Lower leg skin (tissue), 3 donors: ENCODE measurements around the gene LRBA.

Experiments used
- POLR2A ChIP-seq, 2 donors: fragments of 450-650 bp; IDR thresholded peaks; one replicate each; pipeline ENCODE4 v1.6.1; 2016 to 2017; ENCODE audit warnings: antibody characterized with exemption in 2 of 2, mild to moderate bottlenecking in 1 of 2, moderate library complexity in 1 of 2
- TF ChIP-seq, protein P1 (sequence below), 3 donors: fragments of 450-650 bp; IDR thresholded peaks; one replicate each; pipeline ENCODE4 v1.5.1; 2016; ENCODE audit warnings: antibody characterized with exemption in 3 of 3, mild to moderate bottlenecking in 3 of 3, moderate library complexity in 2 of 3

DNA sequence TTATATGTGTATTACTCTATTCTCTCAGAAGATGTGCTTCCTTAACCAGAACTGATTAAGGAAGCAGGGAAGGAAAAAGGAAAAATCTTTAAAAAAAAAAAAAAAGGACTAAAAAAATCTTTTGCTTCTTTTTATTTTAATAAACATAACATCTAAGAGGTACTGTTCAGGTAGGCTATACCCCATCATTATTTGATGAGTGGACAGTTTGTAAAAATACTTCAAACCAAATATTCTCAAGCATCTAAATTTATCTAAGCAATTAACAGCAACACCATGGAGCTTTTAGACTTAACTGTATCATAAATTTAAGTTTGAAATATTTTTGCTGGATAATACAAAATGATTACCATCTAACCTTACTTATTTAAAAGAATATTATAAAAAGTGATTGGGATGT is 264.3 kb downstream of the LRBA start:
- TF ChIP-seq, protein P1, sequence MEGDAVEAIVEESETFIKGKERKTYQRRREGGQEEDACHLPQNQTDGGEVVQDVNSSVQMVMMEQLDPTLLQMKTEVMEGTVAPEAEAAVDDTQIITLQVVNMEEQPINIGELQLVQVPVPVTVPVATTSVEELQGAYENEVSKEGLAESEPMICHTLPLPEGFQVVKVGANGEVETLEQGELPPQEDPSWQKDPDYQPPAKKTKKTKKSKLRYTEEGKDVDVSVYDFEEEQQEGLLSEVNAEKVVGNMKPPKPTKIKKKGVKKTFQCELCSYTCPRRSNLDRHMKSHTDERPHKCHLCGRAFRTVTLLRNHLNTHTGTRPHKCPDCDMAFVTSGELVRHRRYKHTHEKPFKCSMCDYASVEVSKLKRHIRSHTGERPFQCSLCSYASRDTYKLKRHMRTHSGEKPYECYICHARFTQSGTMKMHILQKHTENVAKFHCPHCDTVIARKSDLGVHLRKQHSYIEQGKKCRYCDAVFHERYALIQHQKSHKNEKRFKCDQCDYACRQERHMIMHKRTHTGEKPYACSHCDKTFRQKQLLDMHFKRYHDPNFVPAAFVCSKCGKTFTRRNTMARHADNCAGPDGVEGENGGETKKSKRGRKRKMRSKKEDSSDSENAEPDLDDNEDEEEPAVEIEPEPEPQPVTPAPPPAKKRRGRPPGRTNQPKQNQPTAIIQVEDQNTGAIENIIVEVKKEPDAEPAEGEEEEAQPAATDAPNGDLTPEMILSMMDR (IDR thresholded peaks at IDR 0.05), result no peak
- TF ChIP-seq POLR2A (IDR thresholded peaks at IDR 0.05), result no peak
